Hepatocyte (in vitro differentiated cells): ENCODE results near the gene CBX4. TPM values are rescaled to one million over a fixed set of nuclear protein-coding genes. Genes with fewer than 3 reads are reported as not detected.

Experiments
- DNase-seq: peaks from one replicate; pipeline ENCODE4 v3.0.0-alpha.2; 2016; ENCODE audit warnings: low spot score
- H2AFZ ChIP-seq: fragments of 200-600 bp; sonication (generic); 2 replicates; pipeline ENCODE4 v1.6.0; 2016; ENCODE audit warnings: antibody characterized with exemption, mild to moderate bottlenecking
- H3K27ac ChIP-seq: fragments of 200-600 bp; sonication (generic); 2 replicates; pipeline ENCODE4 v1.5.1; 2016; ENCODE audit warnings: mild to moderate bottlenecking
- H3K27me3 ChIP-seq: fragments of 200-600 bp; sonication (generic); 2 replicates; pipeline ENCODE4 v1.6.1; 2016
- H3K36me3 ChIP-seq: fragments of 200-600 bp; sonication (generic); replicated peaks from 2 replicates; pipeline ENCODE4 v1.5.1; 2016; ENCODE audit warnings: low read depth; ENCODE audit not compliant: insufficient read depth
- H3K4me1 ChIP-seq: fragments of 200-600 bp; sonication (generic); 2 replicates; pipeline ENCODE4 v1.5.1; 2016; ENCODE audit warnings: mild to moderate bottlenecking, moderate library complexity; ENCODE audit not compliant: insufficient read depth
- H3K4me2 ChIP-seq: fragments of 200-600 bp; sonication (generic); 2 replicates; pipeline ENCODE4 v1.6.0; 2016
- H3K4me3 ChIP-seq: fragments of 200-600 bp; sonication (generic); 2 replicates; pipeline ENCODE4 v1.5.1; 2016; ENCODE audit warnings: mild to moderate bottlenecking
- H3K79me2 ChIP-seq: fragments of 200-600 bp; sonication (generic); 2 replicates; pipeline ENCODE4 v1.6.0; 2017; ENCODE audit warnings: mild to moderate bottlenecking
- H3K9me2 ChIP-seq: fragments of 200-600 bp; sonication (generic); replicated peaks from 2 replicates; pipeline ENCODE4 v1.6.0; 2017; ENCODE audit warnings: mild to moderate bottlenecking; ENCODE audit not compliant: insufficient read depth
- H3K9me3 ChIP-seq: fragments of 200-600 bp; sonication (generic); 2 replicates; pipeline ENCODE4 v1.5.1; 2016; ENCODE audit warnings: low read depth, mild to moderate bottlenecking
- H4K20me1 ChIP-seq: fragments of 200-600 bp; sonication (generic); 2 replicates; pipeline ENCODE4 v1.6.0; 2016; ENCODE audit warnings: mild to moderate bottlenecking; ENCODE audit not compliant: insufficient read depth, poor library complexity, severe bottlenecking
- CTCF ChIP-seq: fragments of 200-600 bp; sonication (generic); IDR thresholded peaks from 2 replicates; pipeline ENCODE4 v1.5.1; 2016; ENCODE audit warnings: antibody characterized with exemption, mild to moderate bottlenecking; ENCODE audit not compliant: poor library complexity
- EZH2 ChIP-seq: fragments of 200-600 bp; sonication (generic); IDR thresholded peaks from 2 replicates; pipeline ENCODE4 v1.6.1; 2016; ENCODE audit warnings: antibody characterized with exemption, mild to moderate bottlenecking, borderline replicate concordance
- EZH2phosphoT487 ChIP-seq: fragments of 200-600 bp; sonication (generic); IDR thresholded peaks from one replicate; pipeline ENCODE4 v1.6.1; 2018; ENCODE audit warnings: antibody characterized with exemption, mild to moderate bottlenecking, low read depth, moderate library complexity; ENCODE audit not compliant: unreplicated experiment, severe bottlenecking
- WGBS: methylation state at CpG from one replicate; pipeline ENCODE4 v1.1.6; 2016; ENCODE audit warnings: low lambda C conversion rate; ENCODE audit errors: missing lambda C conversion rate; 5-methylcytosine and 5-hydroxymethylcytosine counted together
- polyA plus RNA-seq: library from polyadenylated mRNA; unstranded; fragments of >200 nt; fragmentation: Nextera tagmentation; extraction: Ambion mirVana; gene quantifications from 2 replicates; pipeline ENCODE4 v1.2.1, GENCODE V29; 2016
- total RNA-seq: library from RNA; depleted of rRNA; stranded (reverse); fragments of >200 nt; gene quantifications from 2 replicates; pipeline ENCODE4 v1.2.3, GENCODE V29; 2014

CBX4 gene
- total and polyA plus RNA-seq, 2 experiments from 2014 or later, result 56.1 to 86.7 TPM

- Histone ChIP-seq H3K9me2 (no peaks in the 10 kb centered on the region), H4K20me1 (no peaks in the 10 kb centered on the region), H3K4me1 (no peaks in the 10 kb centered on the region), H3K4me3 (no peak overlapping the region), H3K27ac (no peak overlapping the region), H3K4me2 (no peak overlapping the region), H3K27me3 (no peaks in the 10 kb centered on the region), H3K79me2 (no peaks in the 10 kb centered on the region), H2AFZ (no peak overlapping the region), H3K9me3 (no peaks in the 10 kb centered on the region), H3K36me3 (no peaks in the 10 kb centered on the region)
- no peak for DNase-seq
- WGBS, result 57% methylated on average over 11 of the region's 11 CpGs
- TF ChIP-seq EZH2phosphoT487 (no peak), EZH2 (no peak), CTCF (no peak)
Observed at GRCh38 chr17:79826204-79826680, 13.0 kb downstream of the CBX4 start.

GRCh38 chr17:79825580-79825921, 13.7 kb downstream of the CBX4 start:
- H3K9me2 ChIP-seq, result no peaks in the 10 kb centered on the region
- H3K27ac ChIP-seq, result no peak overlapping the region
- no peak for DNase-seq
- 89% methylated on average over 5 of the region's 5 CpGs for WGBS
- no peaks in the 10 kb centered on the region for H3K27me3 ChIP-seq
- H3K79me2 ChIP-seq, result no peaks in the 10 kb centered on the region
- no peak overlapping the region for H2AFZ ChIP-seq
- H3K4me2 ChIP-seq, result no peak overlapping the region
- H4K20me1 ChIP-seq, result no peaks in the 10 kb centered on the region
- H3K9me3 ChIP-seq, result no peaks in the 10 kb centered on the region
- H3K36me3 ChIP-seq, result no peaks in the 10 kb centered on the region
- no peak for TF ChIP-seq EZH2
- H3K4me1 ChIP-seq, result no peaks in the 10 kb centered on the region
- H3K4me3 ChIP-seq, result no peak overlapping the region

GRCh38 chr17:79824893-79825579, 14.2 kb downstream of the CBX4 start:
- DNase-seq, result no peak
- H3K4me2 ChIP-seq, result no peak overlapping the region
- WGBS, result 80% methylated on average over 6 of the region's 6 CpGs
- no peaks in the 10 kb centered on the region for H3K4me1 ChIP-seq
- H3K9me3 ChIP-seq, result no peaks in the 10 kb centered on the region
- H3K27me3 ChIP-seq, result peaks cover 3% of the 10 kb centered on the region
- no peaks in the 10 kb centered on the region for H3K9me2 ChIP-seq
- H3K79me2 ChIP-seq, result no peaks in the 10 kb centered on the region
- H3K36me3 ChIP-seq, result no peaks in the 10 kb centered on the region
- no peak overlapping the region for H3K27ac ChIP-seq
- TF ChIP-seq EZH2 (no peak), CTCF (no peak), EZH2phosphoT487 (no peak)
- no peaks in the 10 kb centered on the region for H4K20me1 ChIP-seq
- no peak overlapping the region for H2AFZ ChIP-seq
- no peak overlapping the region for H3K4me3 ChIP-seq

- H3K4me2 ChIP-seq, result no peak overlapping the region
- H3K9me3 ChIP-seq, result no peaks in the 10 kb centered on the region
- peaks cover 8% of the 10 kb centered on the region for H3K27me3 ChIP-seq
- no peaks in the 10 kb centered on the region for H3K36me3 ChIP-seq
- 99% methylated on average over 17 of the region's 17 CpGs for WGBS
- H3K27ac ChIP-seq, result no peak overlapping the region
- H3K4me3 ChIP-seq, result no peak overlapping the region
- TF ChIP-seq EZH2 (no peak), CTCF (no peak), EZH2phosphoT487 (no peak)
- H2AFZ ChIP-seq, result no peak overlapping the region
- no peaks in the 10 kb centered on the region for H3K4me1 ChIP-seq
- no peaks in the 10 kb centered on the region for H3K9me2 ChIP-seq
- no peaks in the 10 kb centered on the region for H3K79me2 ChIP-seq
- DNase-seq, result no peak
- no peaks in the 10 kb centered on the region for H4K20me1 ChIP-seq
Observed at GRCh38 chr17:79824234-79824633, 15.0 kb downstream of the CBX4 start.
